ENCODE measurements around the gene SYNE2.
"Not testable (repeated sequence)": the region's sequence is repeated elsewhere in the genome, so short reads cannot be mapped to it uniquely, and the experiment has no call there.

The SYNE2 gene

DNA sequence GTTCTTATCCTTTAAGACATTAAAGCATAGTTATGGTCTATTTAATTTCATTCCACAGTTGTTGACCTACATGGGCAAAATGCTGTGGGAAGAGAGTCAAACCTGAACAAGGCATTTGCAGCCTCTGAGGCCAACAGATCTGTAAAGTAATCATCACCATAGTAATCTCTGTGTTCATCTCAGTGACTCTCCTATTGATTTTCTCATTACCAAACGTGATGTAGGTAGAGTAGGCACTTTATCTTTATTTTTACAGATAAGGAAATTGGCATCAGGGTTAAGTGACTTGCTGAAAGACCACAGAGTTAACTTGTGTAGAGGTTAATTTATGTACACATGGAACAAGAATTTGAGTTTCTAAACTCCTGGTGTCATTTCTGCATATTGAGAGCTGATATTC lies 238.4 kb downstream of the SYNE2 start:
- no peak for DNase-seq

GRCh38 chr14:64092338-64092737 lies 239.5 kb downstream of the SYNE2 start:
- DNase-seq = no peak

- no peak for DNase-seq
Measured at GRCh38 chr14:64092940-64093339, 240.1 kb downstream of the SYNE2 start.

DNA sequence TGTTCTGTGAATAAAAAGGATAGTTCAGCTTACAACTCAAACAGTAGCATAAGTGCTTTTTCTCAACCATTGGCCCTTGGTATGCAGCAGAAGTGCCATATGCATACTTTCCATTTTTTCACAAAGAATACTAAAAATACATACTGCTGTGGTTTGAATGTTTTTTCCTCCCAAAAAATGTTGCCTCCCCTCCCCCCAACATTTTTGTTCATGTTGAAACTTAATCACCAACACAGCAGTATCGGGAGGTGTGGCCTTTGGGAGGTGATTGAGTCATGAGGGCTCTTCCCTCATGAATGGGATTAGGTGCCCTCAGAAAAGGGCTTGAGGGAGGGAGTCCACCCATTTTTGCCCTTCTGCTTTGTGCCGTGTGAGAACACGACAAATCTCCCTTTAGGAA lies 242.8 kb downstream of the SYNE2 start:
- no peak for DNase-seq

GRCh38 chr14:64098120-64098519 lies 245.3 kb downstream of the SYNE2 start:
- DNase-seq = no peak

DNA sequence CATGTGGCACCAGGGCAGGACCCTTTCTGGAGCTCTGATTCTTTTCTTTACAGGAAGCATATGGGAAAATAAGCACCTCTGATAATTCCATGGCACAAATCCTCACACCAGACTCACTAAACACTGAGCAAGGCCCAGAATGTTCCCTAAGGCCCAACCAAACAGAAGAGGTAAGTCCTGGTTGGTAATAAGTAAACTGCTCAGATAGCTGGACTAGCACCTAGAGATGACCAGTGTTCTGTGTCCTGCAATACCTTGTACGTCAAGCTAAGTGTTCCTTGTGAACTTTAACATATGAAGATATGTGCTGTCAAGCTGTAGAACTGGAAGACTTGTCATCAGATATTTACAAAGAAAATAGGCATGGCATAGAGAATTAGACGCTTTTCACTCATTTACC lies 254.6 kb downstream of the SYNE2 start:
- no peak for DNase-seq

GRCh38 chr14:64109819-64110554 lies 257.2 kb downstream of the SYNE2 start:
- DNase-seq = no peak

DNA sequence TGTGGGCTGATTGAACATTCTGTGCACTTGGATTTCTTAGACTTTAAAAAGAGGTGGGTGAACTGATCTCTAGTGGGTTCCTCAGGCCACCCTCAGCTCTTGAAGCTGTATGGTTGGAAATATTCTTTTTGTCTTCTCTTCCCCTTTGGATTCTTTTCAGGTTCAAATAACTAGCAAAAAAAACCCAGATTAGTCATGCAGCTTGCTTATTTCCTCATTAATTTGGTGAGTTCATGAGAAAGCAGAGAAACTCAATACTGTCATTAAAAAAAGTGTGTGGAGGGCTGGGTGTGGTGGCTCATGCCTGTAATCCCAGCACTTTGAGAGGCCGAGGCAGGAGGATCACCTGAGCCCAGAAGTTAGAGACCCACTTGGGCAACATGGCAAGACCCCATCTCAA lies 258.0 kb downstream of the SYNE2 start:
- DNase-seq = no peak

DNA sequence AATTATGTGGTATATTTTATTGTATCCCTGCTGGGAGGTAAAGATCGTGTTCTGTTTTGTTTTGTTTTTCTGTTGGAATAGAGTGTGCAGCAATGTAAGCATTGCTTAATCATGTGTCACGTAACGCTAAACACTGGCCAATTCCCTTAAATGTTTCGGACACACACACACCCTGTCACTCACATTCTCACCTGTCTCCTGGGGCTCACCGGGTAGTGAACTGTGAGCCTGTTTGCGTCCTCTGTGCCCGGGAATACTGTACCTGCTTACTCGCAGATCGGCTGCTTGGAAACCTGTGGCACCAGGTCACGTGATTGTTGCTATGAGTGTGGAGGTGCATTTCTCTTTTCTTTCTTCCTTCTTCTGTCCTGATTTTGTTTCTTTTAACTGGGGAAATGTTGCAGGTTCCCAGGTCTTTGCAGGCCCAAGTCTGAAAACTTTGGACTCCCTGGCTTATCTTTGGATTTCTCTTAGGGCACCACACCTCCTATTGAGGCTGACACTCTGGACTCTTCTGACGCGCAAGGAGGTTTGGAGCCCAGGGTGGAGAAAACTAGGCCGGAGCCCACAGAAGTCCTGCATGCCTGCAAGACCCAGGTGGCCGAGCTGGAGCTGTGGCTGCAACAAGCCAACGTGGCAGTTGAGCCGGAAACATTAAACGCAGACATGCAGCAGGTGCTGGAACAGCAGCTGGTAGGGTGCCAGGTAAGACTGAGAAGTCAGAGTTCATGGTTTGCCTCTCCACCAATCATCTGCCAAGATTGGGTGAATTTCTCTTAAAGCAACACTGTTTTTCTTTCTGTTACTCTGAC lies 260.3 kb downstream of the SYNE2 start:
- no peak for DNase-seq

DNA sequence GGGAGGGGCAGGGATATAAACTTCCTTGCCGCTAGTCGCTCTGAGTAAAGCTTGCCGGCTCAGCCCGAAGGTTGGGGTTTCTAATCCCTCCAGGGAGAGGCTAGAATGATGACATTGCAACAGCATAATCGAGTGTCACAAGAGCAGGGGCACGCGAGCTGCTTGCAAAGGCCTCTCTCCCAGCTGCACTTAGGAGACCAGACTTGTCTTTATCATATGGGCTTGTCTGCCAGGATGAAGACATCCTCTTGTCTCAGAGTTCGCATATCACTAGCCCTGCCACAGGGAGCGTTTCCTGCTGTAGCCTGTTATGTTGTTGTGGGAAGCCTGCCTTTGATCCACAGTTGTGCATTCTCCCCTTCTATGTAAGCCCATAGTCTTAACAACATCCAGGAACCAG lies 261.4 kb downstream of the SYNE2 start:
- no peak for DNase-seq

DNA sequence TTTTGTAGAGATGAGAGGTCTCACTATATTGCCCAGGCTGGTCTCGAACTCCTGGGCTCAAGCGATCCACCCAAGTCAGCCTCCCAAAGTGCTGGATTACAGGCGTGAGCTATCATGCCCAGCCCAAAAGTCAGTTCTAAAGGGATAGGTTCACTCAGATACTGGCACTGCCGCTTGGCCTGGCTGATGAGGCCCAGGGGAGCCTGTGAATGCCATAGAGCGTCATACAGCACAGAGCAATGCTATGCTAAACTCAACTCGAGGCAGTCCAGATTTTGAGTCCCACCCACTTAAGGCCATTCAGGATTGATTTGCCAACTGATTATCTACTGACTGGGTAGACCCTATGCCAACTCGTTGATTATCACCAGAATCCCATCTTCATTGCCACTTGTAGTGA lies 262.0 kb downstream of the SYNE2 start:
- no peak for DNase-seq

- no peak for DNase-seq
Measured at GRCh38 chr14:64115401-64115800, 262.6 kb downstream of the SYNE2 start.

- no peak for DNase-seq
Measured at GRCh38 chr14:64117671-64118402, 265.0 kb downstream of the SYNE2 start.

- not testable (repeated sequence) for DNase-seq
Measured at GRCh38 chr14:64118403-64118742, 265.6 kb downstream of the SYNE2 start.

DNA sequence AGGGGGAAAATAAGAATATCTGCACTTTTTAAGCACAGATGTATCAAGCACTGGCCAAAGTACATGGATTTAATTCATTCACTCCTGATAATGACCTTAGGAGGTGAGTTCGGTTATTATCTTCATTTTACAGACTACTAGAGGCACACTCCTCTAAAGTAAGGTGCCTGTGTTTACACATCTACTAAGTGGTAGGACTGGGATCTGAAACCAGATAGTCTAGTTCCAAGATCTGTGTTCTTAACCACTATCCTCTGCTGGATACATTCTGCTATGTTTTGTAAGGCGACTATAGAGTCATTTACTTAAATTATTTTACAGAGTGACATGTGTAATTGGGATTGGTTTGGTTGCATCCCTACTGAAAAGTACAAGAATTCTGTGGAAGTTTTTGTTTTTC lies 266.1 kb downstream of the SYNE2 start:
- DNase-seq = no peak

GRCh38 chr14:64119500-64119899 lies 266.7 kb downstream of the SYNE2 start:
- DNase-seq = no peak

DNA sequence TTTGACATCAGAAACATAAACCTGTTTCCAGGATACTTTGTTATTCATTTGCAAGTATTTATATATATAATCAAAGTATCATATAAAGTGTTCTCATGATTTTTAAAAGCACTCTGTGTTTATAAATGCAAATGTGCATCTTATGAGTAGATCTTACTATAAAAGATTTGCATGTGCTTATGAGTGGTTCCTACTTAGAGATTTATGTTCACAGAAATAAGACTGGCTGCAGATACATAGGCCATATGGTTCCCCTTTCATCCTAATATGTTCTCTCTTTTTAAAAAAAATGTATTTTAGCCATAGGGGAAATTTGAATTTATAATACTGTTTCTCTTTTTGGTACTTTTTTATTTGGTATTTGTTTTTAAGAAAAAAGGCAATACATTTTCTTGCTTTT lies 267.2 kb downstream of the SYNE2 start:
- DNase-seq = no peak

GRCh38 chr14:64123241-64123822 lies 270.5 kb downstream of the SYNE2 start:
- no peak for DNase-seq

GRCh38 chr14:64125270-64125669 lies 272.5 kb downstream of the SYNE2 start:
- DNase-seq = no peak

- no peak for DNase-seq
Measured at GRCh38 chr14:64126548-64126947, 273.7 kb downstream of the SYNE2 start.

GRCh38 chr14:64137657-64138290 lies 285.0 kb downstream of the SYNE2 start:
- no peak for DNase-seq

- DNase-seq = no peak
Measured at GRCh38 chr14:64147126-64147790, 294.5 kb downstream of the SYNE2 start.

Measured in CD4-positive, alpha-beta T cell treated with Interleukin-17A for 4 hours (primary cell).